Astrocyte (in vitro differentiated cells and primary cell): ENCODE results near the gene EVC2. TPM values are rescaled to one million over a fixed set of nuclear protein-coding genes. Genes with fewer than 3 reads are reported as not detected.
A peak's percentile ranks its signal among the peaks of the same experiment; 100 is the strongest.

ENCODE experiments used
- DNase-seq: peaks from one replicate; pipeline ENCODE4 v3.0.0-alpha.2; 2010; ENCODE audit warnings: low read depth
- FAIRE-seq: peaks from 2 replicates; lab custom pipeline; 2011; peaks lifted over from hg19 to GRCh38; lab: Jason Lieb, UNC
- H2AFZ ChIP-seq: 2 replicates; pipeline ENCODE4 v1.6.0; 2012; ENCODE audit warnings: low read depth, low read length, inconsistent platforms
- H3K27ac ChIP-seq: 2 replicates; pipeline ENCODE4 v1.5.1; 2011; ENCODE audit warnings: low read depth, low read length, inconsistent platforms
- H3K27me3 ChIP-seq: 2 replicates; pipeline ENCODE4 v1.6.0; 2011; ENCODE audit warnings: low read length, inconsistent platforms; ENCODE audit not compliant: insufficient read depth
- H3K36me3 ChIP-seq: 2 replicates; pipeline ENCODE4 v1.5.1; 2011; ENCODE audit warnings: low read length, inconsistent platforms; ENCODE audit not compliant: insufficient read depth
- H3K4me1 ChIP-seq: 2 replicates; pipeline ENCODE4 v1.5.1; 2011; ENCODE audit warnings: low read length, inconsistent platforms; ENCODE audit not compliant: insufficient read depth
- H3K4me2 ChIP-seq: 2 replicates; pipeline ENCODE4 v1.6.0; 2012; ENCODE audit warnings: low read length, inconsistent platforms
- H3K4me3 ChIP-seq: 2 replicates; pipeline ENCODE4 v1.5.1; 2011; ENCODE audit warnings: low read depth, mild to moderate bottlenecking, low read length, inconsistent platforms; ENCODE audit not compliant: insufficient read depth
- H3K79me2 ChIP-seq: 2 replicates; pipeline ENCODE4 v1.6.0; 2012; ENCODE audit warnings: mild to moderate bottlenecking, low read length, inconsistent platforms; ENCODE audit not compliant: insufficient read depth
- H3K9ac ChIP-seq: 2 replicates; pipeline ENCODE4 v1.6.0; 2012; ENCODE audit warnings: mild to moderate bottlenecking, low read length, inconsistent platforms
- H3K9me3 ChIP-seq: 2 replicates; pipeline ENCODE4 v1.5.1; 2012; ENCODE audit warnings: low read depth, mild to moderate bottlenecking, low read length, inconsistent platforms; ENCODE audit not compliant: insufficient read depth
- H4K20me1 ChIP-seq: 2 replicates; pipeline ENCODE4 v1.6.0; 2012; ENCODE audit warnings: low read length, inconsistent platforms; ENCODE audit not compliant: insufficient read depth
- H3K27ac Mint-ChIP-seq: one replicate; pipeline ENCODE4 v1.8.0; 2021; ENCODE audit warnings: mild to moderate bottlenecking, mixed read lengths; ENCODE audit not compliant: unreplicated experiment
- H3K27me3 Mint-ChIP-seq: one replicate; pipeline ENCODE4 v1.8.0; 2021; ENCODE audit warnings: low read depth, mixed read lengths; ENCODE audit not compliant: unreplicated experiment
- H3K36me3 Mint-ChIP-seq: one replicate; pipeline ENCODE4 v1.8.0; 2021; ENCODE audit warnings: low read depth, mixed read lengths; ENCODE audit not compliant: unreplicated experiment
- H3K4me1 Mint-ChIP-seq: one replicate; pipeline ENCODE4 v1.8.0; 2021; ENCODE audit warnings: low read depth, mixed read lengths; ENCODE audit not compliant: unreplicated experiment
- H3K4me3 Mint-ChIP-seq: one replicate; pipeline ENCODE4 v1.8.0; 2021; ENCODE audit warnings: mild to moderate bottlenecking, moderate library complexity, mixed read lengths; ENCODE audit not compliant: unreplicated experiment
- H3K9me3 Mint-ChIP-seq: one replicate; pipeline ENCODE4 v1.8.0; 2021; ENCODE audit warnings: mild to moderate bottlenecking, mixed read lengths; ENCODE audit not compliant: unreplicated experiment
- CTCF ChIP-seq: IDR thresholded peaks from 2 replicates; pipeline ENCODE4 v1.5.1; 2011; ENCODE audit warnings: low read depth, mild to moderate bottlenecking, inconsistent platforms, low read length, moderate library complexity; ENCODE audit not compliant: insufficient read depth
- EZH2 ChIP-seq: IDR thresholded peaks from 2 replicates; pipeline ENCODE4 v1.6.1; 2012; ENCODE audit warnings: mild to moderate bottlenecking, low read length, inconsistent platforms; ENCODE audit not compliant: insufficient read depth
- total RNA-seq: library from RNA; stranded (reverse); gene quantifications from 2 replicates; pipeline ENCODE4 v1.2.1, GENCODE V29; 2021

EVC2 gene
- total RNA-seq, 1 donor from 2014 or later: 3.3 TPM

- peak overlapping the region; percentile 71 for H3K4me2 ChIP-seq
Observed at GRCh38 chr4:5747738-5748375, 39.5 kb upstream of the EVC2 start.

GRCh38 chr4:5746829-5747737 lies 38.7 kb upstream of the EVC2 start:
- H3K27me3 ChIP-seq: no peaks in the 10 kb centered on the region
- peak overlapping the region; percentile 24 for H3K4me3 ChIP-seq
- TF ChIP-seq CTCF (no peak), EZH2 (no peak)
- H3K27ac Mint-ChIP-seq: peak overlapping the region; percentile 89
- H3K9me3 Mint-ChIP-seq: no peaks in the 10 kb centered on the region
- no peak overlapping the region for H3K4me3 Mint-ChIP-seq
- H3K36me3 ChIP-seq: peaks cover 43% of the 10 kb centered on the region
- peak overlapping the region; percentile 71 for H3K4me2 ChIP-seq
- H4K20me1 ChIP-seq: no peaks in the 10 kb centered on the region
- H3K9me3 ChIP-seq: no peaks in the 10 kb centered on the region
- peaks cover 22% of the 10 kb centered on the region for H3K36me3 Mint-ChIP-seq
- no peaks in the 10 kb centered on the region for H3K27me3 Mint-ChIP-seq
- peak; percentile 66 for DNase-seq
- H3K27ac ChIP-seq: peak overlapping the region; percentile 96
- H3K4me1 ChIP-seq: peaks cover 55% of the 10 kb centered on the region
- no peak overlapping the region for H2AFZ ChIP-seq
- no peaks in the 10 kb centered on the region for H3K79me2 ChIP-seq
- peak overlapping the region; percentile 83 for H3K9ac ChIP-seq
- peak; percentile 64 for FAIRE-seq
- peaks cover 51% of the 10 kb centered on the region for H3K4me1 Mint-ChIP-seq

More at GRCh38 chr4:5747738-5748375, 39.5 kb upstream of the EVC2 start:
- H3K36me3 Mint-ChIP-seq: peaks cover 22% of the 10 kb centered on the region
- H3K9me3 Mint-ChIP-seq: no peaks in the 10 kb centered on the region
- H4K20me1 ChIP-seq: no peaks in the 10 kb centered on the region
- no peaks in the 10 kb centered on the region for H3K9me3 ChIP-seq
- peaks cover 63% of the 10 kb centered on the region for H3K4me1 ChIP-seq
- peaks cover 58% of the 10 kb centered on the region for H3K4me1 Mint-ChIP-seq
- DNase-seq: peak; percentile 93
- no peak for TF ChIP-seq CTCF
- no peak for TF ChIP-seq EZH2
- H3K27ac Mint-ChIP-seq: peak overlapping the region; percentile 89
- H2AFZ ChIP-seq: no peak overlapping the region
- no peaks in the 10 kb centered on the region for H3K27me3 ChIP-seq
- peaks cover 35% of the 10 kb centered on the region for H3K36me3 ChIP-seq
- no peaks in the 10 kb centered on the region for H3K27me3 Mint-ChIP-seq
- peak overlapping the region; percentile 24 for H3K4me3 ChIP-seq
- peak overlapping the region; percentile 96 for H3K27ac ChIP-seq
- H3K79me2 ChIP-seq: no peaks in the 10 kb centered on the region
- peak overlapping the region; percentile 83 for H3K9ac ChIP-seq
- H3K4me3 Mint-ChIP-seq: peak overlapping the region; percentile 29
- FAIRE-seq: peak; percentile 95
